ENCODE measurements around the gene RANBP9.

Gene RANBP9

GRCh38 chr6:13676551-13677156 lies 35.0 kb downstream of the RANBP9 start:
- DNase-seq: no peak

DNA sequence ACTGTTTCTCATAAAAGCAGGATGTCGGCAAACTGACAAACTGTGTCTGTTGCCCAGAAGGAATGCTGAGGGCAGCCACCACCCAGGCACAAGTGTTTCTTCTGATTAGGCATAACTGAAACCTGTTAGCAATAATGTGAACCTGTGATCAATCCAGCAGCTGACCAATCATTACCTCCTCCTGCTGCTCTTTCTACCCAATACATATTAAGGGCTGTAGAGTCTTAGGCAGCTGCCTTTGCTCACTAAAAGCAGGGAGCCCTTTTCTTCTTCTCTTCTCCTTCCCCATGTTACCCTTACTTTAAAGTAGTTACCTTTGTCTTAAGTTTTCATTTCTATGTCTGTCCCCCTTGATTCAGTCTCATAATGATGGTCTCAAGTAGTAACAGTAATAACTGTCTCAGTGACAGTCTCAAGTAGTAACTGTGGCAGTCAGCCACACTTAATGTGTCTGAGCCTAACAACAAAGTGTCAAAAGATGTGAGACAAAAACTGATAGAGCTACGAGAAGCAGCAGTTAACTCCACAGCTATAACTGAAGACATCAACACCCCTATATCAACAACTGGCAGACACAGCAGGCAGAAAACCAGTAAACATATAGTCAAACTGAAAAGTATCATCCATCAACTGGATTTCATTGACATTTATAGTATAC lies 37.0 kb downstream of the RANBP9 start:
- no peak for DNase-seq

- no peak for DNase-seq
These were observed 37.7 kb downstream of the RANBP9 start for GRCh38 chr6:13673825-13674444.

DNA sequence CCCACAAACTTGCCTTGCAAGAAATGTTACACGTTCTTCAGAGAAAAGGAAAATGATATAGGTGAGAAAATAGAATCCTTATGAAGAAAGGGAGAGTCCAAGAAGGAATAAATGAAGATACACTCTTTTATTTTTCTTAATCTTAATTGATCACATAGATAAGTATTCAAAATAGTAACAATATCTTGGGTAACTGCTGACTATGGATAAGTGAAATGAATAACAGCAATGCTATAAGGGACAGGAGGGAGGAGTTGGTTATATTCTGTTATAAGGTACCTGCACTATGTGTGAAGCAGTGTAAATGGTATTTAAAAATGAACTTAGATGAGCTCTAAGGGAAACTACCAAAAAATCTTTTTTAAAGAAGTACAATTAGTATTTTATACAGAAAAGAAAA lies 38.3 kb downstream of the RANBP9 start:
- no peak for DNase-seq

- no peak for DNase-seq
These were observed 38.7 kb downstream of the RANBP9 start for GRCh38 chr6:13672904-13673303.

DNA sequence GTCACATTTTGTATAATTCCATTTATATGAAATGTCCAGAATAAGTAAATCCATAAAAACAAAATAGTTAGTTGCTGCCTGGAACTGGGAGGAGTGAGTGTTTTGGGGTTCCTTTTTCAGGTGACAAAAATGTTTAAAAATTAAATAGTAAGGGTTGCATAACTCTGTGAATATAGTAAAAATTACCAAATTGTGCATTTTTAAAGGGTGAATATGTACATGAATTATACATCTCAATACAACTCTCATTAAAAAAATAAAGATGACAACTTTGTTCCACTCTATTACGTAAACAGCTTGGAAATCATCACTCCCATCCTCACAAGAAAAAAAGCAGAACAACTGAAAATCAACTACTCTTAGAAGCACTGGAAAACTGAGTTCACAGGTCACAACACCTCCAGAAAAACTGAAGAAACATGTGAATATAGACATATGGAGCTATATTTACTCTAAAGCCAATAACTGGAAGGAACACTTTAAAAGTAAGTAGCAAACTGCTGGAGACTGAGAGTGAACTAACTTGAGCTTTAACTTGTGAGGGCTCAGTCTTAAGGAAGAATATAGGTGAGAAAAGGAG lies 40.0 kb downstream of the RANBP9 start:
- no peak for DNase-seq

DNA sequence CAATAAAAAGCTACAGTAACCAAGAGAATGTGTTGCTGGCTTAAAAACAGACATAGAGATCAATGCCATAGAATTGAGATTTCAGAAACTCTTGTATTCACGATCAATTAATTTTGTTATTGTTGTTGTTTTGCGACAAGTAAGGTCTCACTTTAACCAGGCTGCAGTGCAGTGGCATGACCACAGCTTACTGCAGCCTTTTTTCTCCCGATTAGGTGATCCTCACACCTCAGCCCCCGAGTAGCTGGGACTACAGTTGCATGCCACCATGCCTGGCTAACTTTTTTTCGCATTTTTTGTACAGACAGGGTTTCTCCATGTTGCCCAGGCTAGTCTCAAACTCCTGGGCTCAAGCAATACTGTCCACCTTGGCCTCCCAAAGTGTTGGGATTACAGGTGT lies 42.2 kb downstream of the RANBP9 start:
- no peak for DNase-seq

DNA sequence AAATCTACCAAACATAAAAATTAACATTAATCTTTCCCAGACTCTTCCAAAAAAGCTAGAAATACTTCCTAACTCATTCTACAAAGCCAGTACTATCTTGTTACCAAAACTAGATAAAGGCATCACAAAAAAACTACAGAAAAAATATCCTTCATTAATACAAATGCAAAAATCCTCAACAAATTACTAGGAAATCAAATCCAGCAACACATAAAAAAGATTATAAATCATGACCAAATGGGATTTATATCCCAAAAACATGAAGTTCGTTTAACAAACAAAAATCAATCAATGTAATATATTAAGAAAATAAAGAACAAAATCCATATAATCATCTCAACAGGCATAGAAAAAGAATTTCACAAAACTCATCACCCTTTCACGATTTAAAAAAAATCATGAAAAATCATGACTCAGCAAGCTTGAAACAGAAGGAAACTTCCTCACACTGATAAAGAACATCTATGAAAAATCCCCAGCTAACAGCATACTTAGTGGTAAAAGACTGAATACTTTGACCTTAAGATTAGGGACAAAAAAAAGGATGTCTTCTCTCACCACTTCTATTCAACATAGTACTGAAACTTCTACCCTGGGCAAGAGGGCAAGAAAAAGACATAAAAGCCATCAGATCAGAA lies 43.2 kb downstream of the RANBP9 start:
- DNase-seq: no peak

GRCh38 chr6:13667655-13668054 lies 44.0 kb downstream of the RANBP9 start:
- no peak for DNase-seq

DNA sequence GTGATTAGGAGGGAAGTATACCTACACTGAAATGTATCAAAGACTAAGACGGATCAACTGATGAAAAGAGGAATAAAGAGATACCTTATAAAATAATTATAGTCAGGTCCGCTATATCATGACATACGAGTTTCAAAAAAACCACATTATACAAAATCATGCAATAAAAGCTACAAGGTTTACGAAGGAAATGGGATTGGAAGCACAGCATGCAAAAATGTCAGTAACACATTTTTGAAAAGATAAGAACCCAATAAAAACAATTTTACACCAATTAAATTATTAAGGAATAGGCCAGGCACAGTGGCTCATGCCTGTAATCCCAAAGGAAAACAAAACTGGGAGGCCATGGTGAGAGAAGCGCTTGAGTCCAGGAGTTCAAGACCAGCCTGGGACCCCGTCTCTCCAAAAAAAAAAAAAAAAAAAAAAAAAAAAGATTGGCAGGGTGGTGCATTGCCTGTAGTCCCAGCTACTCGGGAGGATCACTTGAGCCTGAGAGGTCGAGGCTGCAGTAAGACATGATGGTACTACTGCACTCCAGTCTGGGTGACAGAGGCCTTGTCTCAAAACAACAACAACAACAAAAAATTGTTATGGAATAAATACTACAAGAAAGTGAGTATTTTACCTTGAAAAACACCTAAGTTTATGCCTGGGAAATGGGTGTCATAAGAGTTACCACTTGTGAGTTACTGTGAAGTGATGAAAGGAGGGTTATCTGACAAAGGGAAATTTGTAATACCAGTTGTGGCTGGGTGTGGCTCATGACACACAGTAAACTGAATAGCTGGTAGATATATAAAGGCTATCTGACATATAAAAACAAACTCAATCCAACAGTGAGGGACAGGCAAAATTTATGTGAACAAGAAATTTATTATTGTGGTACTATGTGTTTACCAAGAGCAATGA lies 45.2 kb downstream of the RANBP9 start:
- DNase-seq: no peak

GRCh38 chr6:13664703-13665352 lies 46.8 kb downstream of the RANBP9 start:
- no peak for DNase-seq

- DNase-seq: no peak
These were observed 47.6 kb downstream of the RANBP9 start for GRCh38 chr6:13663986-13664385.

GRCh38 chr6:13662651-13663334 lies 48.8 kb downstream of the RANBP9 start:
- no peak for DNase-seq

GRCh38 chr6:13661647-13662046 lies 50.0 kb downstream of the RANBP9 start:
- DNase-seq: no peak

DNA sequence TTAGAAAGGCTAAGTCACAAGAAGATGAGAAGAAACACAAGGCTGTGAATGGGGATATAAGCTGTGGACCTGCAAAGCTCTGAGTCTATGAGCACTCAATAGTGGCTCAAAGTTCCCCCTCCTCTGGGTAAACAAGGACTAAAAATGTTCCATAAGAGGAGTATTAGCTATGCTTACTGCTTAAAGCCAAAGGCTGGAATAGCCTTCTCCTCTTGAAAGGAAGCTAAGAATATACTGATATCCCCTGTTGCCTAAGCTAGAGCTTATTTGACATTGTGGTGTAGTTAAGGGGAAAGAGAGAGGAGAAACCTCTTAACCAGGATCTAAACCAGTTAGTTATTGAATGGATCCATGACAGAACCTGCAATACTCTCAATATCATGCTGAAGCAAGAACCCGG lies 50.7 kb downstream of the RANBP9 start:
- DNase-seq: no peak

- no peak for DNase-seq
These were observed 51.4 kb downstream of the RANBP9 start for GRCh38 chr6:13660273-13660672.

GRCh38 chr6:13655700-13656099 lies 55.9 kb downstream of the RANBP9 start:
- DNase-seq: no peak

- DNase-seq: no peak
These were observed 57.1 kb downstream of the RANBP9 start for GRCh38 chr6:13654496-13654895.

- DNase-seq: no peak
These were observed 58.3 kb downstream of the RANBP9 start for GRCh38 chr6:13653296-13653695.

DNA sequence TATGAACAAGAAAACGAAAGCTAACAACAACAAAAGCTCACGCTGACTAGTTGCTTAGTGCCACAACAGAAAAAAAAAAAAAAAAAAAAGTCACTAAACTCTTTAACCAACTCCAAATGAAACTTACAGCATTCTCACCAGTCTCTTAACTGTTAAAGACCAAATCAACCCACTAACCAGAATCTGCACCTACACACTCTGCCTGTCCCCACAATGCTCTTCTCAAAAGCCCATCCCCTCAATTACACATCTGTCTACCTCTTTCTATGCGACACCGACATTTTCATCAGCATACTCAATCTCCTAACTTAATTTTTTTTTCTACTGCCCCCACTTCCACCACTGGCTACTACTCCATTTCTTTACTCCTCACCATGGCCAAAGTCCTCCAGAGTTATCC lies 62.2 kb downstream of the RANBP9 start:
- no peak for DNase-seq

GRCh38 chr6:13648850-13649249 lies 62.8 kb downstream of the RANBP9 start:
- no peak for DNase-seq

Measured in activated CD4-positive, alpha-beta T cell treated with anti-CD3 and anti-CD28 coated beads for 1 hour (primary cell).